Panc1 (cell line): ENCODE results near the gene DLL3. TPM values are rescaled to one million over a fixed set of nuclear protein-coding genes. Genes with fewer than 3 reads are reported as not detected.

Source experiments
- ATAC-seq: fragments of 200-7000 bp; cut with Tn5 transposase; 2 replicates; pipeline ENCODE4 v1.9.1; 2020; ENCODE audit warnings: mild to moderate bottlenecking, moderate library complexity
- BruUV-seq: library from RNA; stranded (reverse); fragments of 400-500 nt; replicated peaks from 2 replicates; lab custom pipeline; 2021; lab: Mats Ljungman, UMichigan
- CTCF ChIA-PET: fragments of 300-600 bp; sonication (Branson Sonifier 250); formaldehyde crosslinking; loops from one replicate; lab custom pipeline; 2022; ENCODE audit warnings: antibody characterized with exemption; lab: Charles Lee
- POLR2A ChIA-PET: fragments of 300-600 bp; sonication (Branson Sonifier 250); formaldehyde crosslinking; loops from one replicate; lab custom pipeline; 2022; ENCODE audit warnings: antibody characterized with exemption; lab: Charles Lee
- DNase-seq: peaks from one replicate; pipeline ENCODE4 v3.0.0-alpha.2; 2010; ENCODE audit warnings: low read depth, low spot score
- H3K27ac ChIP-seq: 2 replicates; pipeline ENCODE4 v1.5.1; 2011; ENCODE audit warnings: mild to moderate bottlenecking, low read length, inconsistent platforms
- H3K27me3 ChIP-seq: fragments of 200-500 bp; sonication (Bioruptor generic); 2 replicates; pipeline ENCODE4 v1.6.0; 2014; ENCODE audit warnings: low read length, inconsistent platforms; ENCODE audit not compliant: control insufficient read depth, insufficient read depth
- H3K36me3 ChIP-seq: fragments of 200-500 bp; sonication (Bioruptor generic); 2 replicates; pipeline ENCODE4 v1.5.1; 2014; ENCODE audit warnings: inconsistent platforms, mild to moderate bottlenecking, low read length, moderate library complexity; ENCODE audit not compliant: control insufficient read depth, insufficient read depth
- H3K4me1 ChIP-seq: 2 replicates; pipeline ENCODE4 v1.5.1; 2011; ENCODE audit warnings: inconsistent platforms, mild to moderate bottlenecking, low read length, moderate library complexity; ENCODE audit not compliant: control insufficient read depth, insufficient read depth
- H3K4me3 ChIP-seq, 2 experiments: 2 replicates each; pipeline ENCODE4 v1.5.1; 2011 to 2012; ENCODE audit warnings: low read depth in 2 of 2, low read length in 2 of 2, mild to moderate bottlenecking in 2 of 2, inconsistent platforms in 1 of 2, moderate library complexity in 1 of 2
- H3K9me3 ChIP-seq: fragments of 200-500 bp; sonication (Bioruptor generic); 2 replicates; pipeline ENCODE4 v1.5.1; 2014; ENCODE audit warnings: low read depth, mild to moderate bottlenecking, inconsistent platforms, low read length, moderate library complexity; ENCODE audit not compliant: control insufficient read depth, insufficient read depth
- POLR2AphosphoS5 ChIP-seq: IDR thresholded peaks from 2 replicates; pipeline ENCODE4 v1.6.1; 2012; ENCODE audit warnings: mild to moderate bottlenecking, low read depth, low read length, moderate library complexity
- REST ChIP-seq, 2 experiments: IDR thresholded peaks; 2 replicates each; pipeline ENCODE4 v1.6.1; 2011 to 2012; ENCODE audit warnings: low read depth in 2 of 2, control low read depth in 1 of 2, low read length in 1 of 2, mild to moderate bottlenecking in 1 of 2, moderate library complexity in 1 of 2; ENCODE audit not compliant: insufficient read depth in 1 of 2
- SIN3A ChIP-seq: IDR thresholded peaks from 2 replicates; pipeline ENCODE4 v1.6.1; 2012; ENCODE audit warnings: low read depth, mild to moderate bottlenecking, low read length, moderate library complexity, borderline replicate concordance; ENCODE audit not compliant: insufficient read depth
- TCF7L2 ChIP-seq: IDR thresholded peaks from 2 replicates; pipeline ENCODE4 v1.6.1; 2011; ENCODE audit warnings: mild to moderate bottlenecking, low read depth, low read length, inconsistent platforms
- in situ Hi-C: cut with HindIII; loops from 2 replicates; pipeline ENCODE4 v1.10.0; 2016; ENCODE audit warnings: low sequenced_read_pairs, low pct_unique_long_range_greater_than_20kb
- intact Hi-C: fragments of 100-400 bp; cut with micrococcal nuclease; formaldehyde crosslinking; loops from one replicate; pipeline ENCODE4 v1.10.0; 2022; ENCODE audit not compliant: unreplicated experiment
- total RNA-seq: library from RNA; stranded (reverse); gene quantifications from one replicate; pipeline ENCODE4 v1.2.1, GENCODE V29; 2021; ENCODE audit not compliant: unreplicated experiment
- TF ChIP-seq, protein P1 (sequence below): fragments of 450-650 bp; IDR thresholded peaks from 2 replicates; pipeline ENCODE4 v1.5.1; 2017; ENCODE audit warnings: mild to moderate bottlenecking

DLL3 gene
- total RNA-seq, 1 experiment from 2014 or later: 76.9 TPM

GRCh38 chr19:39481229-39481545 is 17.6 kb upstream of the DLL3 start:
- H3K4me3 ChIP-seq: peak overlapping the region; percentile 39 to 55
- no peaks in the 10 kb centered on the region for H3K9me3 ChIP-seq
- ChIA-PET CTCF (interaction anchor here (0.6 to 2.1 kb wide), 23 partner anchors 11 to 739 kb away, joined by 3 to 24 read pairs (median 6); partner anchors contain the start of genes DLL3, EID2B and SAMD4B), POLR2A (interaction anchor here (0.5 to 2.3 kb wide), 27 partner anchors 10 to 817 kb away, joined by 3 to 46 read pairs (median 7); partner anchors contain the start of genes DLL3, RPS16, SAMD4B and SUPT5H)
- peak overlapping the region; percentile 86 for H3K27ac ChIP-seq
- TF ChIP-seq SIN3A: no peak
- BruUV-seq: no TSS peak
- H3K27me3 ChIP-seq: no peaks in the 10 kb centered on the region
- ATAC-seq (peak; percentile 8), DNase-seq (no peak)
- peaks cover 23% of the 10 kb centered on the region for H3K4me1 ChIP-seq
- intact Hi-C loops: loop anchor here (2.0 kb wide), 1 partner anchor 26 kb away; no protein-coding TSS in a partner anchor
- peaks cover 40% of the 10 kb centered on the region for H3K36me3 ChIP-seq
- in situ Hi-C loops: no loop called here

DNA sequence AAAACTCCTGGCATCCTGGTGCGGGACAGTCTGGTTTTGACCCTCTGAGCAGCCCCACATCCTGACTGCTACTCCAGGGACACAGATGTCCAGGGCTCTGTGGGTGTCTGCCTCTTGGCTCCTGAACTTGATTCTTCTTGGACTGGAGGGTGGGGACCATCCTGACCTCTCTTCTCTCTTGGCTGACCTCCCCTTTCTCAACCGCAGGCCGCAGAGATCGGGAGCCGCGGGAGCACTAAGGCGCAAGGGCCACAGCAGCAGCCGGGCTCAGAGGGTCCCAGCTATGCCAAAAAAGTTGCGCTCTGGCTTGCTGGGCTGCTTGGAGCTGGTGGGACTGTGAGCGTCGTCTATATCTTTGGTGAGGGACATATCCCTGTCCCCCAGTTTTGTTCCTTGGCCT is 17.1 kb upstream of the DLL3 start:
- peaks cover 23% of the 10 kb centered on the region for H3K4me1 ChIP-seq
- no peaks in the 10 kb centered on the region for H3K27me3 ChIP-seq
- TF ChIP-seq REST (IDR thresholded peaks at IDR 0.05; ENCODE audit: insufficient read depth in 1 of 2, low read depth in 2 of 2, low read length in 1 of 2): no peak
- TF ChIP-seq POLR2AphosphoS5: no peak
- TF ChIP-seq, protein P1, sequence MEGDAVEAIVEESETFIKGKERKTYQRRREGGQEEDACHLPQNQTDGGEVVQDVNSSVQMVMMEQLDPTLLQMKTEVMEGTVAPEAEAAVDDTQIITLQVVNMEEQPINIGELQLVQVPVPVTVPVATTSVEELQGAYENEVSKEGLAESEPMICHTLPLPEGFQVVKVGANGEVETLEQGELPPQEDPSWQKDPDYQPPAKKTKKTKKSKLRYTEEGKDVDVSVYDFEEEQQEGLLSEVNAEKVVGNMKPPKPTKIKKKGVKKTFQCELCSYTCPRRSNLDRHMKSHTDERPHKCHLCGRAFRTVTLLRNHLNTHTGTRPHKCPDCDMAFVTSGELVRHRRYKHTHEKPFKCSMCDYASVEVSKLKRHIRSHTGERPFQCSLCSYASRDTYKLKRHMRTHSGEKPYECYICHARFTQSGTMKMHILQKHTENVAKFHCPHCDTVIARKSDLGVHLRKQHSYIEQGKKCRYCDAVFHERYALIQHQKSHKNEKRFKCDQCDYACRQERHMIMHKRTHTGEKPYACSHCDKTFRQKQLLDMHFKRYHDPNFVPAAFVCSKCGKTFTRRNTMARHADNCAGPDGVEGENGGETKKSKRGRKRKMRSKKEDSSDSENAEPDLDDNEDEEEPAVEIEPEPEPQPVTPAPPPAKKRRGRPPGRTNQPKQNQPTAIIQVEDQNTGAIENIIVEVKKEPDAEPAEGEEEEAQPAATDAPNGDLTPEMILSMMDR: no peak
- TF ChIP-seq SIN3A: no peak
- TF ChIP-seq TCF7L2: no peak
- H3K4me3 ChIP-seq: peak overlapping the region; percentile 39 to 55
- intact Hi-C loops: loop anchor here (2.0 kb wide), 1 partner anchor 25 kb away; no protein-coding TSS in a partner anchor
- peak overlapping the region; percentile 86 for H3K27ac ChIP-seq
- no TSS peak for BruUV-seq
- POLR2A ChIA-PET: interaction anchor here (0.5 to 2.3 kb wide), 13 partner anchors 10 to 772 kb away, joined by 3 to 20 read pairs (median 4); partner anchors contain the start of genes DLL3 and RPS16
- H3K9me3 ChIP-seq: no peaks in the 10 kb centered on the region
- H3K36me3 ChIP-seq: peaks cover 40% of the 10 kb centered on the region
- in situ Hi-C loops: no loop called here
- DNase-seq (no peak), ATAC-seq (no peak)
- CTCF ChIA-PET: interaction anchor here (0.6 to 2.1 kb wide), 10 partner anchors 10 to 739 kb away, joined by 3 to 20 read pairs (median 6); partner anchors contain the start of genes DLL3 and EID2

DNA sequence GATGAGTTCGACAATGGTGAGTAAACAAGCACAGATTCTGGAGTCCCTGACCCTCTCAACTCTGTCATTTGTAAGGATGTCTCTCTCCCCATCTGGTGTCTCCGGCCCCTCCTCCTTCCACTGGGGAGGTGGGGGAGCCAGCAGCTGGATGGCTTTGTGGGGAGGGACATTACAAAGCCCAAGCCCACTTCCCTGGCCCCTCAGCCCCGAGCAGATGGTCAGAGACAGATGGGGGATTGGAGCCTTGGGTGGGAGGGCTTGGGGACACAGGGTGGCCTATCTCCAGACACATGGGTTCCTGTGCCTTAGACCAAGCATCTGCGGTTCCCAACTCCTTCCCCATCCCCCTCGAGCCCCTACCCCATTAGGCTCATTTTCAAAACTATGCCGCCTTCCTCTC is 15.6 kb upstream of the DLL3 start:
- DNase-seq: no peak
- no peak overlapping the region for H3K4me3 ChIP-seq
- H3K9me3 ChIP-seq: no peaks in the 10 kb centered on the region
- H3K36me3 ChIP-seq: peaks cover 47% of the 10 kb centered on the region
- H3K27ac ChIP-seq: no peak overlapping the region
- no peak for ATAC-seq
- intact Hi-C loops: no loop called here
- peaks cover 23% of the 10 kb centered on the region for H3K4me1 ChIP-seq
- no TSS peak for BruUV-seq
- POLR2A ChIA-PET: interaction anchor here (0.6 to 0.9 kb wide), 7 partner anchors 15 to 607 kb away, joined by 3 to 12 read pairs (median 7); no protein-coding TSS in a partner anchor
- TF ChIP-seq TCF7L2 (no peak), SIN3A (no peak), POLR2AphosphoS5 (no peak), REST (IDR thresholded peaks at IDR 0.05; ENCODE audit: insufficient read depth in 1 of 2, low read depth in 2 of 2, low read length in 1 of 2) (no peak)
- TF ChIP-seq, protein P1: no peak
- in situ Hi-C loops: no loop called here
- no peaks in the 10 kb centered on the region for H3K27me3 ChIP-seq
- CTCF ChIA-PET: interaction anchor here (0.6 to 1.0 kb wide), 4 partner anchors 8 to 136 kb away, joined by 3 to 17 read pairs (median 6); no protein-coding TSS in a partner anchor
